ENCODE data around the gene TCERG1L.
"Not testable (repeated sequence)": the region's sequence is repeated elsewhere in the genome, so short reads cannot be mapped to it uniquely, and the experiment has no call there.

TCERG1L gene

DNA sequence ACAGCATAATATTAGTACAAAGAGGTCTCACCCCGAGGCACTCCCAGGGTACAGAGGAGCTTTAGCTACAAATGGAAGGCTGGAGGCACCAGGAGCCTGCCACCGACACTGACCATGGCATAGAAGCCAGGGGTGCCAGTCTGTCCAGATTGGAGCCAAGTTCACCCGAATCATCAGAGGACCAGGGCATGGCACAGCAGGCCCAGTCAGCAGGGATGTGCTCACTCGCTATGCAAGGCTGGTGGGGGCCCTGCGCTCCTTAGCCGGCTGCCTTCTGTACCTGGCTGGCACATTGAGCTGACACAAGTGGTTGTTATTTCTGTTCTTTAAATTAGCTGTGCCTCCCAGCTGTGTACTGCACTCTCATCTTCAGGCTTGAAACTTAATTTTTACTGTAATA, 149.3 kb downstream of the TCERG1L start:
- DNase-seq = no peak

GRCh38 chr10:131161087-131161486, 150.4 kb downstream of the TCERG1L start:
- DNase-seq = no peak

DNA sequence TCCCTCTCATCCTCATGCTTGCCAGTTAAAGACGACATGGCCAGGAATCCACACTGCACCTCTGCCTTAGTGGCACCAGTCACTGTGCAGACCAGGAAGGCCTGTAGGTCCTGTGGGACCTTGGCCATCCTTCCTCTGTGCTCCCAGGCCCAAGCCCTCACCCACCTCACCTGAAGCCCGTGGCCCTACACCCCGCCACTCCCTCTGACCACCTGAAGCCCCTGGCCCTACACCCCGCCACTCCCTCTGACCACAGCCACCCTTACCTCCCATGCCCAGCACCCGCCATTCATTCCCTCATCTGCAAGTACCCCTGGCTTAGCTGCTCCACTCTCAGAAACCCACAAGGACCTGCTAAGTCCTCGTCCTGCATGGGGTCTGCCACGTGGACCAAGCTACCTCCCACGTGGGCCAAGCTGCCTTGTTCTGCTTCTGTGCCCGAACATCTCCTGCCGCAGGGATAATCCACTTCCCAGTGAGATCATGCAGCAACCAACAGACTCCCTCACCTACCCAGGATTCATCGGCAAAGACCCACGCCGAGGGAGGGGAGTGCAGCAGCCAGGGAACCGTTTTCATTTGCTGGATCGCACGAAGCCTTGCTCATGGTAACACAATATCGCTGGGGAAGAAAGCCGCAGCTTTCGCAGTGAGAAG, 151.2 kb downstream of the TCERG1L start:
- DNase-seq = no peak

- no peak for DNase-seq
These were observed 151.8 kb downstream of the TCERG1L start for GRCh38 chr10:131159771-131160170.

DNA sequence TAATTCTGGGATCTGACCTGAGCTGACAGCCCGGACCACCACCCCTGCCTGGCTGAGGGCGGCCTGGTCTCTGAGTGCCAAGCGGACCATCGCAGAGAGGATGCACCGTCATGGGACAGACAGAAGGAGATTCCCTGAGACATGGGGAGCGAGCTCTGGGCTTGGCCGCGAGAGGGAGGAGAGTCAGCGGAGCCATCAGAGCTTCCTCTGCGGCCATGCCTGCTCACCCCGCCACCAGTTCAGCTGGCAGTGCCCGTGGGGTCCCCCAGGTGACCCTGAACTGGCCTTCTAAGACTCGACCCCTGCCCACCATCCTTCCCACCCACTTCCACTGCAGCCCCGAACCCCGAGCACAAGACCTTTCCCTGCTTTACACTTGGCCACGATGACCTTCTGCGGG, 152.8 kb downstream of the TCERG1L start:
- no peak for DNase-seq

GRCh38 chr10:131157899-131158298, 153.6 kb downstream of the TCERG1L start:
- DNase-seq = no peak

DNA sequence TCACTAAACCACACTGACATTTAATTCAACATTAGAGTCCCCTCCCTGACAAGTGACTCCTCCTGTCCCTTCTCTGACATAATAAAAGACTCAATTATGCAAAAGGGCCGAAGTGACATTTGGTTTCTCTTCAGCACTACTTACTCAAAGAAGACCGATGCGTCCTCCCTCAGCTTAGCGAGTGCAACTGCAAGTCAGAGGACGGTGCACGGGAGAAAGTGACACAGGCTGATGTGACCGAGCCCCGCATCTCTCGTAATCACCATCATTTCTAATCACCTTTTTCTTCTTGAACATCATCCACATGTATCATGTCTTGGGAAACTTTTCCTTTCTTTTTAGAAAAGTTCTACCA, 155.7 kb downstream of the TCERG1L start:
- no peak for DNase-seq

- no peak for DNase-seq
These were observed 156.2 kb downstream of the TCERG1L start for GRCh38 chr10:131155218-131155875.

DNA sequence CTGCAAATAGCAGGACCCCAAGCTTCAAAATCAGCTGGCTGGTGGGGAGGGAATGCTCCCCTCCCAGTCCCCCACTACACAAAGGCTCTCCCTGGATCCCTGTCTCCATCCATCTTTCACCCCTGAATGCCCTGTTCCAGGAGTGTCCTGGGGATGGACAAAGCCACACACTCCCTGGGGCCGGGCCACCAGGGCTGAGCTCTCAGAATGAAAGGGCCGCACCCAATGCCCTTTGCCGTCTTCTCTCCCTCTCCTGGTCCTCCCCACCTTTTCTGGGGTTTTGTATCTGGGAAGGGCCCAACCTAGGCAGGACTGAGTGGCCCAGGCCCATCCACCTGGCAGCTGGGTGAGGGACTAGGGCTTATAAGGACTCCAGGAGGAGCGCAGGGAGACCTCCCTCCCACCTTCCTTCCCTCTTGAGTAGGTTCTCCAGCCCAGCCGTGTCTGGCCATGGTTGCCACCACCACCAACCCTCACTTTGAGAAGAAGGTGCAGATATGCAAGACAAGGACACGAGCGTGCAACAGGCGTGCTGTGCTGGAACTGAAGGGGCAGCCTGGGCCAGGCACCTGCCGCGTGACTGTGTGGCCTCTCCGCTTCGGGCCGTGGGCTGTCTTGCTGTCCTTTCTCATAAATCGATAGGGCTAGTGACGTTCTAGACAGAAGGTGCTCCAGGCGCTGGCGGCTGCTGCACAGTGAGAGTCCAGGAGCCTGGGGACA, 157.1 kb downstream of the TCERG1L start:
- no peak for DNase-seq

DNA sequence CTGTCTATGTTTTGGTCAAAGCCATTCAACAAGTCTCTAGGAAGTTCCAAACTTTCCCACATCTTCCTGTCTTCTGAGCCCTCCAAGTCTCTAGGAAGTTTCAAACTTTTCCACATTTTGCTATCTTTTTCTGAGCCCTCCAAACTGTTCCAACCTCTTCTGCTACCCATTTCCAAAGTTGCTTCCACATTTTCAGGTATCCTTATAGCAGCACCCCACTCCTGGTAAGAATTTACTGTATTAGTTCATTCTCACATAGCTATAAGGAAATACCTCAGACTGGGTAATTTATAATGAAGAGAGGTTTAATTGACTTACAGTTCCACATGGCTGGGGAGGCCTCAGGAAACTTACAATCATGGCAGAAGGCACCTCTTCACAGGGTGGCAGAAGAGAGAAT, 159.1 kb downstream of the TCERG1L start:
- DNase-seq = not testable (repeated sequence)

DNA sequence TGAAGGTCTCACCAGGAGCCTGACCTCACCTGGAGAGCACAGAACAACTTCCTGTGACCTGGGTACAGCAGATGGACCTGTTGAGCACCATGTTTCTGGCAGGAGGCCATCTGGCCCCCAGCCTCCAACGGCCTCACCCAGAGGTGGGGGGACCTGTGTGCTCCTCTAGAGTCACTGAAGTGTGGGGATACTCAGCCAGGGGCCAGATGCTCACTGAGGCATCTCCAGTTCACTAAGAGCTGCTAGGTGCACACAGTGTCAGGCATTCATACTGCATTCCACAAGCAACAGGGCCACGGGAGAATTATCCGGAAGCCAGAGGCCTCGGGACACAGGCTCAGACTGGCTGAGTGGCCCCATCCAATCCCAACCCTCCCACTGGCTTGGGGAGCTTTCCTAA, 161.4 kb downstream of the TCERG1L start:
- DNase-seq = no peak

- DNase-seq = no peak
These were observed 161.9 kb downstream of the TCERG1L start for GRCh38 chr10:131149586-131149985.

- DNase-seq = no peak
These were observed 162.4 kb downstream of the TCERG1L start for GRCh38 chr10:131149111-131149510.

DNA sequence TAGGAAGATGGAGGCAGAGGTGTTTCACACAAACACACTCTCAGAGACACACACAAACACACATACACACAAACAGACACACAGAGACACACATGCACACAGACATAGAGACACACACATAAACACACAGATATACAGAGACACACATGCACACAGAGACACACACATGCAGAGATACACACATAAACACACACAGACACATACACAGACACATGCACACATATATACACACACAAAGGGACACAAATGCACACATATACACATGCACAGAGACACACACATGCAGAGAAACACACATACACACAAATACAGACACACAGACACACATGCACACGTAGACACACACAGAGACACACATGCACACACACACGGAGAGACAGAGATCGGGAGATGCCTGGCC, 163.3 kb downstream of the TCERG1L start:
- DNase-seq = no peak

DNA sequence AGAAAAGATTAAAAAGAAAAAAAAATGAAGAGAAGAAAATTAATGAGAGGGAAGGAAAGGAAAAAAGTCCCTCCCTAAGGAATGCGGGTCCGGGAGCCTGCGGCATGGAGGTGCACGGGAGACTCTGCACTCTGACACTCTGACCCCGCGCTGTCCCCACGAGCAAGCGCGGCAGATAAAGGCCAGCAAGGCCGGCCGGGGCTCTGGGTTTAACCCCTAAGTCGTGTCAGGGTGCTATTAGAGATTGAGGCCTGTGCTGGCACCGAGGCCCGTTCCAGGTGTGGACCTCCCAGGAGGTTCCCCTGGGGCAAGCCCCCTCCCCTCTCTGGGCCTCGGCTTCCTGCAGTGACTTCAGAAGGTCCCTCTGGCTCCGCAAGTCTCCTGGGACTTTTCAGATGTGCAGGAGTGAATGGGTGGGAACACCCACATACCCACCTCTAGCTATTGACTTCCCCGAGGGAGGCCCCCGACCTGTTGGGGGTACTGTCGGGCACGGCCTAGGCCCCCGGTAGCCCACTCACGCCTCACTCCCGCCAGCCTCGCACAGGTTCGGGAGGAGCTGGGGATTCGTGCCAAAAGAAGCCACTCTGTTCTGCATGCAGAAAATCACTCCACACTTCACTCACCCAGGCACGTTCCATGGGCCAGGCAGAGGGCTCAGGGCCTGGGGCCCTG, 164.1 kb downstream of the TCERG1L start:
- no peak for DNase-seq

GRCh38 chr10:131146790-131147189, 164.7 kb downstream of the TCERG1L start:
- DNase-seq = no peak

- DNase-seq = no peak
These were observed 165.8 kb downstream of the TCERG1L start for GRCh38 chr10:131145756-131146155.

DNA sequence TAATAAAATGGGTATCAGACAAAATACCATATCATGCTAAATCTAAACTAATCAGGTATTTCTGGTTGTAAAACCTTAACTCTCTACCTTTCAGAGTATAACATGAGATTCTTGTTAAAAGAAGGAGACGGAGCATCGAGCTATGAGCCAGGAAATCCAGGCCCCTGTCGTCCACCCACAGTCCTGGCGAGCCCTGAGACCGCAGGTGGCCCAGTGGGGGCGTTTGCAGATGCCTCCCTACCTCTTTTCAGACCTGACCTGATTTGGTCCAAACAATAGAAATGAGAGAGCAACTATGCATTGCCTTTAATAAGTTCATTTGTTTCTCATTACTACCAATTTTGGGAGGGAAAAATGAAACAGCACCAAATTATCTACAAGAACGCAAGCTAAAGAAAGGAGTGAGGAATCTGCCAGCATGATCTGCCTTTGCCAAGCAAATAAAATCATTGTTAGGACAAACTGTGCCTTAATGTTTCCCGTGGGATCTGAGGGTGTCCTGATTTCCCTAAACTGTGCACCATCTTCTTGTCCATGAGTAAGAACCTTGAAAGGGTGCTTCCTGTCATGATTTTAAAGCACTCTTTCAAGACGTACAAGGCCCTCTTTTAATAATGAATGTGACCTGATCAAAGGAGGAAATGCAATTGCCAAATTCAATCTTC, 166.7 kb downstream of the TCERG1L start:
- no peak for DNase-seq

- DNase-seq = no peak
These were observed 167.3 kb downstream of the TCERG1L start for GRCh38 chr10:131144196-131144595.

DNA sequence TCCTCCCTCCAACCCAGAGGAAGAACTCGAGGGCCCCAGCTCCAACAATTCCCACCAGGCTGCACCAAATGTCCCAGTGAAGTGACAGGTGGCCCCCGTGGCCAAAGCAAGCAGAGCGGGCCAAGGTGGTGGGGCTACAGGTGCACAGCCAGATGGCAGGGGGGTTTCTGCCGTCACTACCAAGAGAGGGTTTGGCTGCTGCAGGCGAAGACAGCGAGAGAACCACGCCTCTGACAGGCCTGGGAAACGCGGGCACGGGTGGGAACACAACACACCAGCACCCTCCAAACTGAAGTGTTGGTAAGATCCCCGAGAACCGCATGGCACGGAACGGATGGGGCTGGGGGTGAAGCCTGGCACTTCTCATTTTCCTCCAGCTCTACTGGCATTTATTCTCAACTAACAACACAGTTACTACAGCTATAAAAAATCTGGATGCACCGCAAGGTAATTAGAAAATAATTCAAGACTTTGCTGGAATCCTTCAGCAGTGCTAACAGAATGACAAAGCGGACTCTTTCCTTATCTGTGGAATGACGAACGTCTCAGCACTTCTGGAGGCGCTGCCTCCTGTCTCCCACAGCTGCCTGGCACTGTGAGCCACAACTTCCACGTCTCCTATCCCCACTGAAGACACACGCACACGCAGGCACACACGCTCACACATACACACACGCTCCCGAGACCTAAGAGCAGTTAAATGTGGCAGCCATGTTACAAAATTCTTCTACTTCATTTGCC, 167.9 kb downstream of the TCERG1L start:
- no peak for DNase-seq

DNA sequence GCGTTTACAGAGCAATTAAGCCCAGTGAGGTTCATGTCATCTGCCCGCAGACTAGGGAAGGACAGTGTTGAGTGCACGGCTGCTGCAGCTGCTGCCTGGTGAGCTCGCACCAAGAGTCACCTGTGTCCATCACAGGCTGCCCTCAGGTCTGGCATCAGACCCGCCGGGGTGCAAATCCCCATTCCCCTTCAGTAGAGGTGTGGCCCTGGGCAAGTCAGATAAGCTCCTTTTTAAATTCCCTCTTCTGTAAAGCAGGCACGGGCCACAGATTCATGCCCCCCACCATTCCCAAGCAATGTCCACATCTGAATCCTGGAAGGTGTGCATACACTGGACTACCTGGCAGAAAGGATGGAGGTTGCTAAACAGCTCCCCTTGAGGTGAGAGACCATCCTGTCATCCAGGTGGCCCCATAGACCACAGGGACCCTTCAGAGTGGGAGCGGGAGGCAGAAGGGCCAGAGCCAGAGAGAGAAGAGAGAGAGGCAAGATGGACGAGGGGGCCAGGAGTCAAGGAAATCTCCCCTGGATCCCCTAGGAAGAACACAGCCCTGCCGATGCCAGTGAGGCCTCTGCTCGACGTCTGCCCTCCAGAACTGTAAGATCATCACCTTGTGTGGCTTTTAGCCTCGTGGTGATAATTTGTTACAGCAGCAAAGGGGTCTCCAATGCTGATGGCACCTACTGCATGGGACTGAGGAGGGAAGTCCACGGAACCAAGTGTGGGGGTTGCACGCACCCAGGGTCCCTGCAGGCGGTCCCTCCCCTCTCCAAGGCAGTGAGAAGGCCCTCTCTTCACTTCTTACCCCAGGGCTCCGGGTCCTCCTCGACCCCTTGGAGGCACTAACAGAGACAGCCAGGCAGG, 168.8 kb downstream of the TCERG1L start:
- peak; percentile 36 to 38 for DNase-seq
